Astrocyte (in vitro differentiated cells and primary cell): ENCODE measurements around the gene IL36G. TPM values are rescaled to one million over a fixed set of nuclear protein-coding genes. Genes with fewer than 3 reads are reported as not detected.

Experiments
- DNase-seq: peaks from one replicate; pipeline ENCODE4 v3.0.0-alpha.2; 2010; ENCODE audit warnings: low read depth
- FAIRE-seq: peaks from 2 replicates; lab custom pipeline; 2011; peaks lifted over from hg19 to GRCh38; lab: Jason Lieb, UNC
- H2AFZ ChIP-seq: 2 replicates; pipeline ENCODE4 v1.6.0; 2012; ENCODE audit warnings: low read depth, low read length, inconsistent platforms
- H3K27ac ChIP-seq: 2 replicates; pipeline ENCODE4 v1.5.1; 2011; ENCODE audit warnings: low read depth, low read length, inconsistent platforms
- H3K27me3 ChIP-seq: 2 replicates; pipeline ENCODE4 v1.6.0; 2011; ENCODE audit warnings: low read length, inconsistent platforms; ENCODE audit not compliant: insufficient read depth
- H3K36me3 ChIP-seq: 2 replicates; pipeline ENCODE4 v1.5.1; 2011; ENCODE audit warnings: low read length, inconsistent platforms; ENCODE audit not compliant: insufficient read depth
- H3K4me1 ChIP-seq: 2 replicates; pipeline ENCODE4 v1.5.1; 2011; ENCODE audit warnings: low read length, inconsistent platforms; ENCODE audit not compliant: insufficient read depth
- H3K4me2 ChIP-seq: 2 replicates; pipeline ENCODE4 v1.6.0; 2012; ENCODE audit warnings: low read length, inconsistent platforms
- H3K4me3 ChIP-seq: 2 replicates; pipeline ENCODE4 v1.5.1; 2011; ENCODE audit warnings: low read depth, mild to moderate bottlenecking, low read length, inconsistent platforms; ENCODE audit not compliant: insufficient read depth
- H3K79me2 ChIP-seq: 2 replicates; pipeline ENCODE4 v1.6.0; 2012; ENCODE audit warnings: mild to moderate bottlenecking, low read length, inconsistent platforms; ENCODE audit not compliant: insufficient read depth
- H3K9ac ChIP-seq: 2 replicates; pipeline ENCODE4 v1.6.0; 2012; ENCODE audit warnings: mild to moderate bottlenecking, low read length, inconsistent platforms
- H3K9me3 ChIP-seq: 2 replicates; pipeline ENCODE4 v1.5.1; 2012; ENCODE audit warnings: low read depth, mild to moderate bottlenecking, low read length, inconsistent platforms; ENCODE audit not compliant: insufficient read depth
- H4K20me1 ChIP-seq: 2 replicates; pipeline ENCODE4 v1.6.0; 2012; ENCODE audit warnings: low read length, inconsistent platforms; ENCODE audit not compliant: insufficient read depth
- H3K27ac Mint-ChIP-seq: one replicate; pipeline ENCODE4 v1.8.0; 2021; ENCODE audit warnings: mild to moderate bottlenecking, mixed read lengths; ENCODE audit not compliant: unreplicated experiment
- H3K27me3 Mint-ChIP-seq: one replicate; pipeline ENCODE4 v1.8.0; 2021; ENCODE audit warnings: low read depth, mixed read lengths; ENCODE audit not compliant: unreplicated experiment
- H3K36me3 Mint-ChIP-seq: one replicate; pipeline ENCODE4 v1.8.0; 2021; ENCODE audit warnings: low read depth, mixed read lengths; ENCODE audit not compliant: unreplicated experiment
- H3K4me1 Mint-ChIP-seq: one replicate; pipeline ENCODE4 v1.8.0; 2021; ENCODE audit warnings: low read depth, mixed read lengths; ENCODE audit not compliant: unreplicated experiment
- H3K4me3 Mint-ChIP-seq: one replicate; pipeline ENCODE4 v1.8.0; 2021; ENCODE audit warnings: mild to moderate bottlenecking, moderate library complexity, mixed read lengths; ENCODE audit not compliant: unreplicated experiment
- H3K9me3 Mint-ChIP-seq: one replicate; pipeline ENCODE4 v1.8.0; 2021; ENCODE audit warnings: mild to moderate bottlenecking, mixed read lengths; ENCODE audit not compliant: unreplicated experiment
- EZH2 ChIP-seq: IDR thresholded peaks from 2 replicates; pipeline ENCODE4 v1.6.1; 2012; ENCODE audit warnings: mild to moderate bottlenecking, low read length, inconsistent platforms; ENCODE audit not compliant: insufficient read depth
- total RNA-seq: library from RNA; stranded (reverse); gene quantifications from 2 replicates; pipeline ENCODE4 v1.2.1, GENCODE V29; 2021
- TF ChIP-seq, protein P1 (sequence below): IDR thresholded peaks from 2 replicates; pipeline ENCODE4 v1.5.1; 2011; ENCODE audit warnings: low read depth, mild to moderate bottlenecking, inconsistent platforms, low read length, moderate library complexity; ENCODE audit not compliant: insufficient read depth

IL36G gene
- total RNA-seq, 1 donor from 2014 or later, result not detected

DNA sequence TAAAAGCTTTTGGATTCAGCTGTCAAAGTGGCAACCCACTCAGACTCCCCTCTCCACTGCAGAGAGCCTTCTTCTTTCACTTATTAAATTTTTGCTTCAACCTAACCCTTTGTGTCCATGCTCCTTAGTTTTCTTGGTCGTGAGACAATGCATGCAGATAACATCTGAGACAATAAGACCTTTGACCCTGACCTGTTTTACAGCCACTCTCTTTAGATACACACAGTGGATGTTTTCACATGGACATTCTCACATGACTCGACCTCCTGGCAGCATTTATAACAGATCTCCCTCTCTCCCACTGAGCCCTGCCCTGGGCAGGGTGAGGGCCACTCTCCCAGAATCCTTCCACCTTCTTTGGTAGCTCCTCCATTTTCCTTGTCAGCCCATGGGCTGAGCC lies 30.4 kb upstream of the IL36G start:
- no peaks in the 10 kb centered on the region for H4K20me1 ChIP-seq
- peaks cover 5% of the 10 kb centered on the region for H3K4me1 ChIP-seq
- H3K27ac Mint-ChIP-seq, result no peak overlapping the region
- H3K9me3 ChIP-seq, result peaks cover 3% of the 10 kb centered on the region
- no peak overlapping the region for H3K4me3 ChIP-seq
- no peak overlapping the region for H2AFZ ChIP-seq
- H3K9ac ChIP-seq, result no peak overlapping the region
- H3K36me3 ChIP-seq, result no peaks in the 10 kb centered on the region
- H3K79me2 ChIP-seq, result no peaks in the 10 kb centered on the region
- FAIRE-seq, result no peak
- TF ChIP-seq, protein P1, sequence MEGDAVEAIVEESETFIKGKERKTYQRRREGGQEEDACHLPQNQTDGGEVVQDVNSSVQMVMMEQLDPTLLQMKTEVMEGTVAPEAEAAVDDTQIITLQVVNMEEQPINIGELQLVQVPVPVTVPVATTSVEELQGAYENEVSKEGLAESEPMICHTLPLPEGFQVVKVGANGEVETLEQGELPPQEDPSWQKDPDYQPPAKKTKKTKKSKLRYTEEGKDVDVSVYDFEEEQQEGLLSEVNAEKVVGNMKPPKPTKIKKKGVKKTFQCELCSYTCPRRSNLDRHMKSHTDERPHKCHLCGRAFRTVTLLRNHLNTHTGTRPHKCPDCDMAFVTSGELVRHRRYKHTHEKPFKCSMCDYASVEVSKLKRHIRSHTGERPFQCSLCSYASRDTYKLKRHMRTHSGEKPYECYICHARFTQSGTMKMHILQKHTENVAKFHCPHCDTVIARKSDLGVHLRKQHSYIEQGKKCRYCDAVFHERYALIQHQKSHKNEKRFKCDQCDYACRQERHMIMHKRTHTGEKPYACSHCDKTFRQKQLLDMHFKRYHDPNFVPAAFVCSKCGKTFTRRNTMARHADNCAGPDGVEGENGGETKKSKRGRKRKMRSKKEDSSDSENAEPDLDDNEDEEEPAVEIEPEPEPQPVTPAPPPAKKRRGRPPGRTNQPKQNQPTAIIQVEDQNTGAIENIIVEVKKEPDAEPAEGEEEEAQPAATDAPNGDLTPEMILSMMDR, result no peak
- no peak for TF ChIP-seq EZH2
- H3K27me3 ChIP-seq, result peaks cover 12% of the 10 kb centered on the region
- H3K27me3 Mint-ChIP-seq, result peaks cover 18% of the 10 kb centered on the region
- H3K4me3 Mint-ChIP-seq, result no peak overlapping the region
- H3K4me2 ChIP-seq, result no peak overlapping the region
- DNase-seq, result no peak
- H3K27ac ChIP-seq, result no peak overlapping the region
- no peaks in the 10 kb centered on the region for H3K36me3 Mint-ChIP-seq
- H3K4me1 Mint-ChIP-seq, result no peaks in the 10 kb centered on the region
- H3K9me3 Mint-ChIP-seq, result peaks cover 8% of the 10 kb centered on the region

- H3K79me2 ChIP-seq, result no peaks in the 10 kb centered on the region
- Mint-ChIP-seq H3K4me3 (no peak overlapping the region), H3K9me3 (peaks cover 8% of the 10 kb centered on the region), H3K27ac (no peak overlapping the region), H3K36me3 (no peaks in the 10 kb centered on the region), H3K27me3 (peaks cover 21% of the 10 kb centered on the region), H3K4me1 (no peaks in the 10 kb centered on the region)
- no peak overlapping the region for H3K27ac ChIP-seq
- H3K27me3 ChIP-seq, result peaks cover 12% of the 10 kb centered on the region
- DNase-seq (no peak), FAIRE-seq (no peak)
- H4K20me1 ChIP-seq, result no peaks in the 10 kb centered on the region
- no peak overlapping the region for H2AFZ ChIP-seq
- H3K9me3 ChIP-seq, result peaks cover 3% of the 10 kb centered on the region
- H3K4me3 ChIP-seq, result no peak overlapping the region
- no peak overlapping the region for H3K4me2 ChIP-seq
- no peak overlapping the region for H3K9ac ChIP-seq
- no peaks in the 10 kb centered on the region for H3K36me3 ChIP-seq
- H3K4me1 ChIP-seq, result no peaks in the 10 kb centered on the region
- no peak for TF ChIP-seq EZH2
- TF ChIP-seq, protein P1, result no peak
These were observed 28.4 kb upstream of the IL36G start for GRCh38 chr2:112949456-112949855.

DNA sequence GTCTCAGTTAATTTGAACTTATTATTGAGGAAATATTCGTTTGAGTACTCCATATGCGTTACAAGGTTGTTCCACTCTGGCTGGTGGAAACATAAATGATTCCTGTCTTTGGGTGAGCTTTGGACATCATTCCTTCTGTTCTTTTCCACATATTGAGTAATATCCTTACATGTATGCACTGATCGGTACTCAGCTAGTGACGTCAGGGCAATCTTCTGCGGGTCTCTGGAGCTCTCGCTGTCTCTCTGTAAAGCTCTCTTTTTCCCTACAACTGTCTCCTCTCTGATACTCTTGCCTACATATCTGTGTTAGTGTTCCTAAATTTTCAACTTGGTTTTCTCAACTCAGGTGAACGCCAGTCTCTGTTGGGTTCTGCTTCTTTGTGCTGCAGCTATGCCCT lies 23.4 kb upstream of the IL36G start:
- Histone ChIP-seq H3K79me2 (no peaks in the 10 kb centered on the region), H3K9me3 (no peaks in the 10 kb centered on the region), H3K27ac (no peak overlapping the region), H3K36me3 (no peaks in the 10 kb centered on the region), H3K4me1 (no peaks in the 10 kb centered on the region), H4K20me1 (no peaks in the 10 kb centered on the region), H2AFZ (no peak overlapping the region), H3K27me3 (peaks cover 7% of the 10 kb centered on the region), H3K9ac (no peak overlapping the region), H3K4me3 (no peak overlapping the region), H3K4me2 (no peak overlapping the region)
- H3K9me3 Mint-ChIP-seq, result peaks cover 4% of the 10 kb centered on the region
- DNase-seq, result no peak
- H3K27ac Mint-ChIP-seq, result no peak overlapping the region
- no peak for FAIRE-seq
- H3K4me3 Mint-ChIP-seq, result no peak overlapping the region
- no peaks in the 10 kb centered on the region for H3K4me1 Mint-ChIP-seq
- TF ChIP-seq, protein P1, result no peak
- no peak for TF ChIP-seq EZH2
- peaks cover 20% of the 10 kb centered on the region for H3K27me3 Mint-ChIP-seq
- no peaks in the 10 kb centered on the region for H3K36me3 Mint-ChIP-seq
